WTC11 (cell line): ENCODE measurements around the gene C20orf204. TPM values are rescaled to one million over a fixed set of nuclear protein-coding genes. Genes with fewer than 3 reads are reported as not detected.
A peak's percentile ranks its signal among the peaks of the same experiment; 100 is the strongest.
"Not testable (repeated sequence)": the region's sequence is repeated elsewhere in the genome, so short reads cannot be mapped to it uniquely, and the experiment has no call there.

Experiments used
- ATAC-seq: fragments of 200-7000 bp; cut with Tn5 transposase; 2 replicates; pipeline ENCODE4 v1.10.0; 2021; ENCODE audit warnings: mild to moderate bottlenecking, moderate library complexity
- CTCF ChIA-PET: fragments of 300-600 bp; sonication (Branson Sonifier 250); formaldehyde crosslinking; loops from one replicate; lab custom pipeline; 2021; ENCODE audit warnings: antibody characterized with exemption; lab: Charles Lee
- POLR2A ChIA-PET: fragments of 350-600 bp; sonication (Branson Sonifier 250); formaldehyde crosslinking; loops from one replicate; lab custom pipeline; 2021; ENCODE audit warnings: antibody characterized with exemption; lab: Charles Lee
- DNase-seq: peaks from one replicate; pipeline ENCODE4 v3.0.0; 2021; ENCODE audit warnings: low spot score
- H3K27ac Mint-ChIP-seq: 2 replicates; pipeline ENCODE4 v1.8.0; 2021; ENCODE audit warnings: mixed read lengths
- H3K27me3 Mint-ChIP-seq: 2 replicates; pipeline ENCODE4 v1.8.0; 2021; ENCODE audit warnings: low read depth, mild to moderate bottlenecking, moderate library complexity, mixed read lengths
- H3K36me3 Mint-ChIP-seq: 2 replicates; pipeline ENCODE4 v1.8.0; 2021; ENCODE audit warnings: mixed read lengths
- H3K4me1 Mint-ChIP-seq: 2 replicates; pipeline ENCODE4 v1.8.0; 2022; ENCODE audit warnings: mixed read lengths
- H3K4me3 Mint-ChIP-seq: 2 replicates; pipeline ENCODE4 v1.8.0; 2021; ENCODE audit warnings: mild to moderate bottlenecking, moderate library complexity, mixed read lengths
- H3K9me3 Mint-ChIP-seq: 2 replicates; pipeline ENCODE4 v1.8.0; 2021; ENCODE audit warnings: mixed read lengths
- EMX1 ChIP-seq: fragments of 250-450 bp; sonication (Bioruptor Pico); IDR thresholded peaks from 2 replicates; pipeline ENCODE4 v1.8.0; 2021; ENCODE audit warnings: mild to moderate bottlenecking
- FOXJ3 ChIP-seq: sonication (generic); formaldehyde crosslinking; IDR thresholded peaks from 2 replicates; pipeline ENCODE4 v1.9.0; 2021; ENCODE audit warnings: missing genetic modification reagents, mild to moderate bottlenecking, borderline replicate concordance
- FOXK1 ChIP-seq: sonication (generic); formaldehyde crosslinking; IDR thresholded peaks from 2 replicates; pipeline ENCODE4 v1.8.0; 2022; ENCODE audit warnings: mild to moderate bottlenecking, moderate library complexity, missing genetic modification reagents
- FOXP1 ChIP-seq: sonication (generic); formaldehyde crosslinking; IDR thresholded peaks from 2 replicates; pipeline ENCODE4 v1.8.0; 2022; ENCODE audit warnings: missing genetic modification reagents, mild to moderate bottlenecking, moderate library complexity, borderline replicate concordance
- NR2C2 ChIP-seq: sonication (generic); formaldehyde crosslinking; IDR thresholded peaks from 2 replicates; pipeline ENCODE4 v1.8.0; 2022; ENCODE audit warnings: mild to moderate bottlenecking, missing genetic modification reagents
- SP1 ChIP-seq: sonication (generic); formaldehyde crosslinking; conservative IDR thresholded peaks from 2 replicates; pipeline ENCODE4 v1.8.1; 2022; ENCODE audit warnings: missing genetic modification reagents
- ZNF232 ChIP-seq: sonication (generic); formaldehyde crosslinking; IDR thresholded peaks from 2 replicates; pipeline ENCODE4 v1.8.0; 2022; ENCODE audit warnings: mild to moderate bottlenecking, missing genetic modification reagents
- ZNF317 ChIP-seq: sonication (generic); formaldehyde crosslinking; IDR thresholded peaks from 2 replicates; pipeline ENCODE4 v1.8.1; 2023; ENCODE audit warnings: low read depth, mild to moderate bottlenecking, moderate library complexity, missing genetic modification reagents, borderline replicate concordance
- microRNA-seq: library from miRNA; unstranded; fragments of <30 nt; microRNA quantifications from one replicate; pipeline ENCODE4 v1.2.0, GENCODE V29; 2022; ENCODE audit warnings: borderline number of aligned reads
- total RNA-seq: library from RNA; stranded (reverse); gene quantifications from 3 replicates; pipeline ENCODE4 v1.2.3, GENCODE V29; 2021
- TF ChIP-seq, protein P1 (sequence below): sonication (generic); formaldehyde crosslinking; IDR thresholded peaks from 2 replicates; pipeline ENCODE4 v1.8.1; 2023; ENCODE audit warnings: mild to moderate bottlenecking, moderate library complexity, missing genetic modification reagents
- TF ChIP-seq, protein P2 (sequence below): fragments of 200-600 bp; IDR thresholded peaks from 2 replicates; pipeline ENCODE4 v1.8.0; 2022; ENCODE audit warnings: antibody characterized with exemption
- TF ChIP-seq, protein P3 (sequence below): fragments of 250-450 bp; sonication (Bioruptor Pico); IDR thresholded peaks from 2 replicates; pipeline ENCODE4 v1.9.0; 2021; ENCODE audit warnings: mild to moderate bottlenecking

Gene C20orf204
- total RNA-seq, 1 experiment from 2014 or later, result 2.1 TPM

DNA sequence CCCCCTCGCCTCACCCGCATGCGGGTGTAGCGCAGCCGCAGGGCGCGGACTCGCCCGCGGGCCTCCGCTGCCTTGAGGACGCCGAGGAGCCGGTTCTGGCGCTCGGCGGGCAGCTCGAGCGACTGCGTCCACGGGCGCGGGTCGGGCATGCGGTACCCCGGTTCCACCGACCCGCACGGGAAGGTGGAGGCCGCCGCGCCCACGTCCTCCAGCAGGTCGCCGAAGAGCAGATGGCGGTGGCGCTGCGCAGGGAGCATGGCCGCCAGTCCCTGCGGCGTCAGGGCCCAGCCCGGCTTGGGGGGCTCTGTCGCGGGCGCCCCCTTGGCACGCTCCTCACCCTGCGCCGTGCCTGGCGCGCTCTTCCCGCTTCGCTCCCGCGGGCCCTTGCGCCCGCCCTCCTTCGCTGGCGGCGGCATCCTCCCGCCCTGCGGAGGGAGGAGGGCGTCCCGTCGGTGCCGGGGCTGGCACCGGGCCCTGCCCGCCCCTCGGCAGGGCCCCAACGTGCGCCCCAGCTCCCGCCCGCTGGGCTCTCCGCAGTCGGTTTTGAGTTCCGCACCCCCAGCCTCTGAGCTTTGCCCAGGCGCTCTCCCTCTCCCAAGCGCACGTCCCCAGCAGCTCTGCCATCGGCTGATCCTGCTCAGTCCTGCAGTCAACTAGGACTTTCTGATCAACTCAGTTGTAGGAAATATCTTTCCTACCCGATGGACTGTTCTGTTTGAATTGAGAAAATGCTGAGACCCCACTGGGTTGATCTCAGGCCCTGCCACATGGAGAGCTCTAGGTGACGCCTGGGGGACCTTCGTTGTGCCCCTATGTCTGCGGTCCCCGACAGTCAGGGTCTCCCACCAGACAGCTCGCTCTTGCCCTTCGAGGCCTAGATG, 48.1 kb downstream of the C20orf204 start, which contains the start of gene LKAAEAR1 (continued):
- TF ChIP-seq, protein P1, sequence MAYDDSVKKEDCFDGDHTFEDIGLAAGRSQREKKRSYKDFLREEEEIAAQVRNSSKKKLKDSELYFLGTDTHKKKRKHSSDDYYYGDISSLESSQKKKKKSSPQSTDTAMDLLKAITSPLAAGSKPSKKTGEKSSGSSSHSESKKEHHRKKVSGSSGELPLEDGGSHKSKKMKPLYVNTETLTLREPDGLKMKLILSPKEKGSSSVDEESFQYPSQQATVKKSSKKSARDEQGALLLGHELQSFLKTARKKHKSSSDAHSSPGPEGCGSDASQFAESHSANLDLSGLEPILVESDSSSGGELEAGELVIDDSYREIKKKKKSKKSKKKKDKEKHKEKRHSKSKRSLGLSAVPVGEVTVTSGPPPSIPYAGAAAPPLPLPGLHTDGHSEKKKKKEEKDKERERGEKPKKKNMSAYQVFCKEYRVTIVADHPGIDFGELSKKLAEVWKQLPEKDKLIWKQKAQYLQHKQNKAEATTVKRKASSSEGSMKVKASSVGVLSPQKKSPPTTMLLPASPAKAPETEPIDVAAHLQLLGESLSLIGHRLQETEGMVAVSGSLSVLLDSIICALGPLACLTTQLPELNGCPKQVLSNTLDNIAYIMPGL (CRISPR knock-in tag), result peak; percentile 93; the same call in 1 of the 2 replicates
- TF ChIP-seq FOXK1, result peak; percentile 47

DNA sequence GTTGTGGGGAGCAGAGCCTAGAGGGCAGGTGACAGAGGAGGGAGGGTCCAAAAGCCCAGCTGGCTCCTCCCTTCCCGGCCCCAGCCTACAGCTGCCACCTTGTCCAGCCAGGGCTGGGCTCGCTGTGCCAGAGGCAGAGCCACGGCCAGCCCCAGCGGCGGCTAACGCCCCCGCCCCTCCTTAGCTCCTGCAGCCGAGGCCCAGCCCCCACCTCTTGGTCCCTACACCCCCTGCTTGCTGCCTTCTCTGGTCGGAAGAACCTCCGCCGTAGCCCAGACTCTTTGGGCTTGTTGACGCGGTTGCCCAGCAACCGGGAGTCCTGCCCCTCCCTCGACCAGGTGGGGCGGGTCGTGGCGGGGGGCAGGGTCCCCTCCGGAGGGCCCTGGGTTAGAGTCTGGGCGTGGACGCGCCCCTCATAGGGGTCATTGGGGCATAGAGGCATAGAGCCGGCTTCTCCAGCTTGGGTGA, 48.7 kb downstream of the C20orf204 start:
- Mint-ChIP-seq H3K27ac (no peak overlapping the region), H3K36me3 (no peaks in the 10 kb centered on the region), H3K27me3 (peaks cover 59% of the 10 kb centered on the region), H3K4me3 (peak overlapping the region; percentile 85), H3K9me3 (0 out of 2 replicates have a peak, but pooled peaks cover 3% of the 10 kb centered on the region), H3K4me1 (peaks cover 21% of the 10 kb centered on the region)
- ATAC-seq (peak; percentile 46), DNase-seq (peak; percentile 54)
- CTCF ChIA-PET, result interaction anchor here (0.6 to 5.6 kb wide), 17 partner anchors 8 to 309 kb away, joined by 3 to 119 read pairs (median 6); partner anchors contain the start of genes C20orf204, PRPF6 and SAMD10
- POLR2A ChIA-PET, result interaction anchor here (0.9 kb wide), 1 partner anchor 34 kb away, joined by 4 read pairs; no protein-coding TSS in a partner anchor
- TF ChIP-seq NR2C2 (CRISPR knock-in tag), result no peak

DNA sequence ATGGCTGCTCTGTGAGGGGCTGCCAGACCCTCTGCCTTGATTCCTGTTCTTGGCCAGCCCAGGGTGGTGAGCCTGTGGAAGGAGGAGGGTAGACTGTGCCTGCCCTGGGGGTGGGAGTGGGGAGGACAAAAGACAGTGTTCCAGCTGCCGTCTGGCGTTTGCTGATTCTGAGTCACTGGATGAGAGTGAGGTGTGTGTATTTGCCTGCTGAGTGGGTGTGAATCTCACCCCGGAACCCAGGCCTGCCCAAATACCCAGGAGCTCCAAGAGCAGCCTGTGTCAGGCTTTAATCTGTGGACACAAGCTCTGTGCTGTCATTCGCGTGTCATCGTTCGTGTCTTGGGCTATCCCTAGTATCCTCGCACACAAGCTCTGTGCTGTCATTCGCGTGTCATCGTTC, 50.8 kb downstream of the C20orf204 start:
- Mint-ChIP-seq H3K36me3 (no peaks in the 10 kb centered on the region), H3K9me3 (0 out of 2 replicates have a peak, but pooled peaks cover 3% of the 10 kb centered on the region), H3K4me3 (no peak overlapping the region), H3K27ac (no peak overlapping the region), H3K27me3 (peaks cover 43% of the 10 kb centered on the region), H3K4me1 (peaks cover 17% of the 10 kb centered on the region)
- ChIA-PET CTCF (interaction anchor here (2.3 to 5.6 kb wide), 2 partner anchors 14 to 34 kb away, joined by 8 to 77 read pairs; no protein-coding TSS in a partner anchor), POLR2A (no interaction called here)
- DNase-seq, result no peak
- TF ChIP-seq, protein P2, sequence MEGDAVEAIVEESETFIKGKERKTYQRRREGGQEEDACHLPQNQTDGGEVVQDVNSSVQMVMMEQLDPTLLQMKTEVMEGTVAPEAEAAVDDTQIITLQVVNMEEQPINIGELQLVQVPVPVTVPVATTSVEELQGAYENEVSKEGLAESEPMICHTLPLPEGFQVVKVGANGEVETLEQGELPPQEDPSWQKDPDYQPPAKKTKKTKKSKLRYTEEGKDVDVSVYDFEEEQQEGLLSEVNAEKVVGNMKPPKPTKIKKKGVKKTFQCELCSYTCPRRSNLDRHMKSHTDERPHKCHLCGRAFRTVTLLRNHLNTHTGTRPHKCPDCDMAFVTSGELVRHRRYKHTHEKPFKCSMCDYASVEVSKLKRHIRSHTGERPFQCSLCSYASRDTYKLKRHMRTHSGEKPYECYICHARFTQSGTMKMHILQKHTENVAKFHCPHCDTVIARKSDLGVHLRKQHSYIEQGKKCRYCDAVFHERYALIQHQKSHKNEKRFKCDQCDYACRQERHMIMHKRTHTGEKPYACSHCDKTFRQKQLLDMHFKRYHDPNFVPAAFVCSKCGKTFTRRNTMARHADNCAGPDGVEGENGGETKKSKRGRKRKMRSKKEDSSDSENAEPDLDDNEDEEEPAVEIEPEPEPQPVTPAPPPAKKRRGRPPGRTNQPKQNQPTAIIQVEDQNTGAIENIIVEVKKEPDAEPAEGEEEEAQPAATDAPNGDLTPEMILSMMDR, result no peak
- TF ChIP-seq EMX1 (CRISPR knock-in tag), result no peak
- no peak for TF ChIP-seq ZNF317 (CRISPR knock-in tag)
- TF ChIP-seq NR2C2 (CRISPR knock-in tag), result no peak
- TF ChIP-seq FOXJ3 (CRISPR knock-in tag), result no peak
- TF ChIP-seq, protein P3, sequence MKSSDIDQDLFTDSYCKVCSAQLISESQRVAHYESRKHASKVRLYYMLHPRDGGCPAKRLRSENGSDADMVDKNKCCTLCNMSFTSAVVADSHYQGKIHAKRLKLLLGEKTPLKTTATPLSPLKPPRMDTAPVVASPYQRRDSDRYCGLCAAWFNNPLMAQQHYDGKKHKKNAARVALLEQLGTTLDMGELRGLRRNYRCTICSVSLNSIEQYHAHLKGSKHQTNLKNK (CRISPR knock-in tag), result no peak
- TF ChIP-seq ZNF232, result no peak
- no peak for TF ChIP-seq FOXP1 (CRISPR knock-in tag)
- TF ChIP-seq SP1 (CRISPR knock-in tag), result no peak
- ATAC-seq, result no peak

DNA sequence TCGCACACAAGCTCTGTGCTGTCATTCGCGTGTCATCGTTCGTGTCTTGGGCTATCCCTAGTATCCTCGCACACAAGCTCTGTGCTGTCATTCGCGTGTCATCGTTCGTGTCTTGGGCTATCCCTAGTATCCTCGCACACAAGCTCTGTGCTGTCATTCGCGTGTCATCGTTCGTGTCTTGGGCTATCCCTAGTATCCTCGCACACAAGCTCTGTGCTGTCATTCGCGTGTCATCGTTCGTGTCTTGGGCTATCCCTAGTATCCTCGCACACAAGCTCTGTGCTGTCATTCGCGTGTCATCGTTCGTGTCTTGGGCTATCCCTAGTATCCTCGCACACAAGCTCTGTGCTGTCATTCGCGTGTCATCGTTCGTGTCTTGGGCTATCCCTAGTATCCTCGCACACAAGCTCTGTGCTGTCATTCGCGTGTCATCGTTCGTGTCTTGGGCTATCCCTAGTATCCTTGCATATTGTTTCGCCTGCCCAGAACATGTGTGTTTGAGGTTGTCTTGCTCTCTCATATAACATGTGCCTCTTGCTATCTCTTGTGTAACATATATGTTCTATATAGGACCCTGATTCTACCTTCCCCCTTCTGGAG, 51.3 kb downstream of the C20orf204 start:
- H3K4me1 Mint-ChIP-seq, result peaks cover 15% of the 10 kb centered on the region
- H3K9me3 Mint-ChIP-seq, ATAC-seq, H3K27ac Mint-ChIP-seq, H3K4me3 Mint-ChIP-seq, DNase-seq, POLR2A ChIA-PET, H3K36me3 Mint-ChIP-seq: not testable (repeated sequence)
- CTCF ChIA-PET, result interaction anchor here (2.3 to 5.6 kb wide), 2 partner anchors 13 to 33 kb away, joined by 8 to 77 read pairs; no protein-coding TSS in a partner anchor
- H3K27me3 Mint-ChIP-seq, result peaks cover 41% of the 10 kb centered on the region

DNA sequence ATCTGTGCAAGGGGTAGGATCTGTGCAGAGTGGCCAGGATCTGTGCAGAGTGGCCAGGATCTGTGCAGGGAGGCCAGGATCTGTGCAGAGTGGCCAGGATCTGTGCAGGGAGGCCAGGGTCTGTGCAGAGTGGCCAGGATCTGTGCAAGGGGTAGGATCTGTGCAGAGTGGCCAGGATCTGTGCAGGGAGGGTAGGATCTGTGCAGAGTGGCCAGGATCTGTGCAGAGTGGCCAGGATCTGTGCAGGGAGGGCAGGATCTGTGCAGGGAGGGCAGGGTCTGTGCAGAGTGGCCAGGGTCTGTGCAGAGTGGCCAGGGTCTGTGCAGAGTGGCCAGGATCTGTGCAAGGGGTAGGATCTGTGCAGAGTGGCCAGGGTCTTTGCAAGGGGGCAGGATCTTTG, 52.6 kb downstream of the C20orf204 start:
- CTCF ChIA-PET, H3K4me3 Mint-ChIP-seq, H3K27ac Mint-ChIP-seq, ATAC-seq, H3K36me3 Mint-ChIP-seq, DNase-seq, H3K9me3 Mint-ChIP-seq, POLR2A ChIA-PET: not testable (repeated sequence)
- Mint-ChIP-seq H3K4me1 (peaks cover 11% of the 10 kb centered on the region), H3K27me3 (peaks cover 34% of the 10 kb centered on the region)

Small RNA genes within 50 kb of the gene (microRNA-seq; reads per million reads assigned to microRNA genes)
- not detected for gene MIR6813

Other genes with a start within 250 kb of the C20orf204 start
- gene ZBTB46, start 204.9 kb upstream of the C20orf204 start, total RNA-seq, result 18.9 to 20.1 TPM (median 20.1 TPM) in 3 replicates
- 0.11 TPM in 1 of 3 replicates, not detected in the others for gene ABHD16B, start 174.7 kb upstream of the C20orf204 start, total RNA-seq
- 80.8 to 87.2 TPM (median 85.6 TPM) in 3 replicates for gene TPD52L2, start 170.9 kb upstream of the C20orf204 start, total RNA-seq
- gene DNAJC5, start 141.1 kb upstream of the C20orf204 start, total RNA-seq, result 28.5 to 31.5 TPM (median 29.6 TPM) in 3 replicates
- 46.8 to 51.2 TPM (median 48.0 TPM) in 3 replicates for gene UCKL1, start 79.8 kb upstream of the C20orf204 start, total RNA-seq
- 19.9 to 23.3 TPM (median 20.5 TPM) in 3 replicates for gene ZNF512B, start 66.3 kb upstream of the C20orf204 start, total RNA-seq
- 4.6 to 6.2 TPM (median 4.8 TPM) in 3 replicates for gene SAMD10, start 56.5 kb upstream of the C20orf204 start, total RNA-seq
- gene PRPF6, start 55.0 kb upstream of the C20orf204 start, total RNA-seq, result 79.4 to 84.6 TPM (median 80.5 TPM) in 3 replicates
- gene SOX18, start 13.5 kb downstream of the C20orf204 start, total RNA-seq, result 0.73 to 0.81 TPM (median 0.80 TPM) in 3 replicates
- gene TCEA2, start 27.0 kb downstream of the C20orf204 start, total RNA-seq, result 55.8 to 63.6 TPM (median 63.5 TPM) in 3 replicates
- gene RGS19, start 43.3 kb downstream of the C20orf204 start, total RNA-seq, result 13.8 to 15.9 TPM (median 15.1 TPM) in 3 replicates
- 1.7 to 2.2 TPM (median 2.0 TPM) in 3 replicates for gene OPRL1, start 43.9 kb downstream of the C20orf204 start, total RNA-seq
- gene LKAAEAR1, start 48.2 kb downstream of the C20orf204 start, total RNA-seq, result 0.53 to 1.7 TPM (median 0.73 TPM) in 3 replicates
- gene NPBWR2, start 71.4 kb downstream of the C20orf204 start, total RNA-seq, result not detected in 3 replicates
- 1.9 to 4.3 TPM (median 2.0 TPM) in 3 replicates for gene MYT1, start 128.3 kb downstream of the C20orf204 start, total RNA-seq
- 50.9 to 61.1 TPM (median 57.7 TPM) in 3 replicates for gene PCMTD2, start 219.6 kb downstream of the C20orf204 start, total RNA-seq